ENCODE results near the gene CTTNBP2NL. TPM values are rescaled to one million over a fixed set of nuclear protein-coding genes. Genes with fewer than 3 reads are reported as not detected.
A peak's percentile ranks its signal among the peaks of the same experiment; 100 is the strongest.

Gene CTTNBP2NL
- total RNA-seq, 6 experiments from 2014 or later: 3.5 to 8.1 (median 4.8) TPM

GRCh38 chr1:112509005-112509659, 113.1 kb downstream of the CTTNBP2NL start:
- TF ChIP-seq, protein P1, sequence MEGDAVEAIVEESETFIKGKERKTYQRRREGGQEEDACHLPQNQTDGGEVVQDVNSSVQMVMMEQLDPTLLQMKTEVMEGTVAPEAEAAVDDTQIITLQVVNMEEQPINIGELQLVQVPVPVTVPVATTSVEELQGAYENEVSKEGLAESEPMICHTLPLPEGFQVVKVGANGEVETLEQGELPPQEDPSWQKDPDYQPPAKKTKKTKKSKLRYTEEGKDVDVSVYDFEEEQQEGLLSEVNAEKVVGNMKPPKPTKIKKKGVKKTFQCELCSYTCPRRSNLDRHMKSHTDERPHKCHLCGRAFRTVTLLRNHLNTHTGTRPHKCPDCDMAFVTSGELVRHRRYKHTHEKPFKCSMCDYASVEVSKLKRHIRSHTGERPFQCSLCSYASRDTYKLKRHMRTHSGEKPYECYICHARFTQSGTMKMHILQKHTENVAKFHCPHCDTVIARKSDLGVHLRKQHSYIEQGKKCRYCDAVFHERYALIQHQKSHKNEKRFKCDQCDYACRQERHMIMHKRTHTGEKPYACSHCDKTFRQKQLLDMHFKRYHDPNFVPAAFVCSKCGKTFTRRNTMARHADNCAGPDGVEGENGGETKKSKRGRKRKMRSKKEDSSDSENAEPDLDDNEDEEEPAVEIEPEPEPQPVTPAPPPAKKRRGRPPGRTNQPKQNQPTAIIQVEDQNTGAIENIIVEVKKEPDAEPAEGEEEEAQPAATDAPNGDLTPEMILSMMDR (IDR thresholded peaks at IDR 0.05): no peak
- no peak for TF ChIP-seq POLR2A (IDR thresholded peaks at IDR 0.05)
- ATAC-seq: peak; percentile 14 to 33 (median 22)
- no peak for DNase-seq

GRCh38 chr1:112509660-112510178, 113.7 kb downstream of the CTTNBP2NL start:
- TF ChIP-seq, protein P1 (IDR thresholded peaks at IDR 0.05): no peak
- no peak for TF ChIP-seq POLR2A (IDR thresholded peaks at IDR 0.05)
- Histone ChIP-seq H3K9me3 (no peaks in the 10 kb centered on the region), H3K27me3 (peaks cover 4 to 19% of the 10 kb centered on the region in 2 donors), H3K4me1 (peaks cover 0 to 15% (median 4%) of the 10 kb centered on the region in 4 donors), H3K36me3 (no peaks in the 10 kb centered on the region), H3K27ac (no peak overlapping the region), H3K4me3 (no peak overlapping the region)
- intact Hi-C loops (cut with DNase I): loop anchor here in 1 of 2 donors (10.0 kb wide), 1 partner anchor 195 kb away; the partner anchor contains the start of gene RHOC
- WGBS (ENCODE audit: insufficient coverage, low coverage, low lambda C conversion rate, missing lambda C conversion rate): 49% methylated on average over 9 of the region's 16 CpGs
- ATAC-seq (no peak), DNase-seq (no peak)

More at GRCh38 chr1:112509005-112509659, 113.1 kb downstream of the CTTNBP2NL start:
- H3K27me3 ChIP-seq: peaks cover 4 to 19% of the 10 kb centered on the region in 2 donors
- H3K4me3 ChIP-seq: peak overlapping the region; percentile 24 to 44 (median 29)
- peaks cover 0 to 15% (median 4%) of the 10 kb centered on the region in 4 donors for H3K4me1 ChIP-seq
- WGBS (ENCODE audit: insufficient coverage, low coverage, low lambda C conversion rate, missing lambda C conversion rate): 8% methylated on average over 9 of the region's 66 CpGs
- no peak overlapping the region for H3K27ac ChIP-seq
- H3K9me3 ChIP-seq: no peaks in the 10 kb centered on the region
- no peaks in the 10 kb centered on the region for H3K36me3 ChIP-seq
- intact Hi-C loops (cut with DNase I): loop anchor here in 1 of 2 donors (10.0 kb wide), 1 partner anchor 196 kb away; the partner anchor contains the start of gene RHOC

GRCh38 chr1:112510340-112510739, 114.3 kb downstream of the CTTNBP2NL start:
- Histone ChIP-seq H3K27ac (no peak overlapping the region), H3K27me3 (peaks cover 4 to 19% of the 10 kb centered on the region in 2 donors)
- intact Hi-C loops (cut with DNase I): no loop called here

More at GRCh38 chr1:112510340-112510739, 114.3 kb downstream of the CTTNBP2NL start:
- ATAC-seq: no peak
- WGBS (ENCODE audit: insufficient coverage, low coverage, low lambda C conversion rate, missing lambda C conversion rate): 67% methylated on average over 7 of the region's 7 CpGs
- H3K4me3 ChIP-seq: no peak overlapping the region
- H3K36me3 ChIP-seq: no peaks in the 10 kb centered on the region
- H3K9me3 ChIP-seq: no peaks in the 10 kb centered on the region
- peaks cover 0 to 15% (median 4%) of the 10 kb centered on the region in 4 donors for H3K4me1 ChIP-seq
- TF ChIP-seq, protein P1 (IDR thresholded peaks at IDR 0.05): no peak
- TF ChIP-seq POLR2A (IDR thresholded peaks at IDR 0.05): no peak
- DNase-seq: no peak

Small RNAs within 50 kb of the gene (microRNA-seq; reads per million reads assigned to microRNA genes)
- 0 reads per million in 2 donors for gene MIR4256

Small RNAs within 50 kb of the gene (small RNA-seq; reads per million reads assigned to genes)
- gene RF01210: 0 reads per million in 2 experiments

Other genes with a start within 250 kb of the CTTNBP2NL start
- under 1 TPM; 0.20 to 0.68 (median 0.37) TPM for gene WNT2B, start 112.8 kb downstream of the CTTNBP2NL start, total RNA-seq
- gene ST7L, start 222.9 kb downstream of the CTTNBP2NL start, total RNA-seq: 10 to 100 TPM in 2 of 6 experiments, 1 to 10 TPM in 4; 7.4 to 12.7 (median 8.6) TPM
- 10 to 100 TPM; 34.8 to 85.8 (median 54.7) TPM for gene CAPZA1, start 223.6 kb downstream of the CTTNBP2NL start, total RNA-seq

Data from right lobe of liver (tissue), 6 donors.